PC-3 (cell line): ENCODE data around the gene GEN1.

Experiments used
- CTCF ChIP-seq: fragments of 300-600 bp; sonication (generic); conservative IDR thresholded peaks from 2 replicates; pipeline ENCODE4 v1.5.1; 2017; ENCODE audit warnings: antibody characterized with exemption, low read depth, mild to moderate bottlenecking, low read length
- EZH2phosphoT487 ChIP-seq: fragments of 300-600 bp; sonication (generic); IDR thresholded peaks from 2 replicates; pipeline ENCODE4 v1.6.1; 2018; ENCODE audit warnings: mild to moderate bottlenecking, antibody characterized with exemption, low read length, borderline replicate concordance

- no peak for TF ChIP-seq CTCF
- no peak for TF ChIP-seq EZH2phosphoT487
Measured at GRCh38 chr2:17708501-17708900, 45.4 kb upstream of the GEN1 start.
